GM21528 (cell line): ENCODE results near the gene SNX14.
A peak's percentile ranks its signal among the peaks of the same experiment; 100 is the strongest.
"Not testable (repeated sequence)": the region's sequence is repeated elsewhere in the genome, so short reads cannot be mapped to it uniquely, and the experiment has no call there.

Source experiments
- ATAC-seq: cut with Tn5 transposase; IDR thresholded peaks from one replicate; pipeline ENCODE4 v1.9.1; 2021; ENCODE audit warnings: mild to moderate bottlenecking, moderate library complexity; ENCODE audit not compliant: unreplicated experiment, low FRiP score

The SNX14 gene, protein sequence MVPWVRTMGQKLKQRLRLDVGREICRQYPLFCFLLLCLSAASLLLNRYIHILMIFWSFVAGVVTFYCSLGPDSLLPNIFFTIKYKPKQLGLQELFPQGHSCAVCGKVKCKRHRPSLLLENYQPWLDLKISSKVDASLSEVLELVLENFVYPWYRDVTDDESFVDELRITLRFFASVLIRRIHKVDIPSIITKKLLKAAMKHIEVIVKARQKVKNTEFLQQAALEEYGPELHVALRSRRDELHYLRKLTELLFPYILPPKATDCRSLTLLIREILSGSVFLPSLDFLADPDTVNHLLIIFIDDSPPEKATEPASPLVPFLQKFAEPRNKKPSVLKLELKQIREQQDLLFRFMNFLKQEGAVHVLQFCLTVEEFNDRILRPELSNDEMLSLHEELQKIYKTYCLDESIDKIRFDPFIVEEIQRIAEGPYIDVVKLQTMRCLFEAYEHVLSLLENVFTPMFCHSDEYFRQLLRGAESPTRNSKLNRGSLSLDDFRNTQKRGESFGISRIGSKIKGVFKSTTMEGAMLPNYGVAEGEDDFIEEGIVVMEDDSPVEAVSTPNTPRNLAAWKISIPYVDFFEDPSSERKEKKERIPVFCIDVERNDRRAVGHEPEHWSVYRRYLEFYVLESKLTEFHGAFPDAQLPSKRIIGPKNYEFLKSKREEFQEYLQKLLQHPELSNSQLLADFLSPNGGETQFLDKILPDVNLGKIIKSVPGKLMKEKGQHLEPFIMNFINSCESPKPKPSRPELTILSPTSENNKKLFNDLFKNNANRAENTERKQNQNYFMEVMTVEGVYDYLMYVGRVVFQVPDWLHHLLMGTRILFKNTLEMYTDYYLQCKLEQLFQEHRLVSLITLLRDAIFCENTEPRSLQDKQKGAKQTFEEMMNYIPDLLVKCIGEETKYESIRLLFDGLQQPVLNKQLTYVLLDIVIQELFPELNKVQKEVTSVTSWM

GRCh38 chr6:85593438-85594196 is at the start of gene SNX14:
Gene SNX14 (minus strand): TSS chr6:85593858. CDS start chr6:85593718, 140 bp downstream.
- ATAC-seq, result peak; percentile 90

DNA sequence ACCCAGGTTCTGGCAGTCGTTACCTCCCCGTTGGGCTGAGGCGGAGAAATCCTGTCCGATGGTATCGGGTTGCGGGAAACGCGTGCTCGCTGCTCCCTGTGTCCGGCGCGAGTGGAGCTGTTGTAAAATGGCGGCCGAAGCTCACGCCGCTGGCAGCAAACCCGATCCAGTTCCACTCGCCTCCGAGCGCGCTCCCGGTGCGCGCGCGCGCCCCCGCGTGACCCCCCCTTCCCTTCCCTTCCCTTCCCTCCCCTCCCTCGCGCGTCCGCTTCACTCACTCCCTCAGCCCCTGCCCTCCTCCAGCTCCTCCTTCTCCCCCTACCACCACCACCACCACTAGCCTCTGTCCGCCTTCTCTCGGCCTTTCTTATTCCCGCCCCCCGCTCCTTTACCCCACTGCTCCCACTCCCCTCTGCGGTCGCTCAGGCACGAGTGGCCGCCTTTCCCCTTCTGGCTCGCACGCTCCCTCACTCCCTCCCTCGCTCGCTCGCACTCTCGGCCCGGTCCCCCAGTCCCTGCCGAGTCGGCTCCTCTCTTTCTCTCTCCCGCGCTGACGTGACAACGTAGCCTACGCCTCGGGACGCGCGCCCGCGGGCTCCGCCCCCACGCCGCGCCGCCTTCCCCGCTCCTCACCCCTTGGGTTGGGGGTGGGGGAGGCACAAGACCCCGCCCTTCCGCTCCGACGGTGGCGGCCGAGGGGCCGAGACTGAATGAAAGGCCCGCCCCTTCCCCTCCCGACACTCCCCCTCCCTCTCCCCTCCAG is 49.3 kb upstream of the SNX14 start, which contains the start of gene SYNCRIP:
Gene SYNCRIP, minus strand, starts transcription at position 113 of the 763 bp plus-strand sequence. CDS start 1,447 bp downstream, outside the sequence.
- peak; percentile 72 for ATAC-seq

DNA sequence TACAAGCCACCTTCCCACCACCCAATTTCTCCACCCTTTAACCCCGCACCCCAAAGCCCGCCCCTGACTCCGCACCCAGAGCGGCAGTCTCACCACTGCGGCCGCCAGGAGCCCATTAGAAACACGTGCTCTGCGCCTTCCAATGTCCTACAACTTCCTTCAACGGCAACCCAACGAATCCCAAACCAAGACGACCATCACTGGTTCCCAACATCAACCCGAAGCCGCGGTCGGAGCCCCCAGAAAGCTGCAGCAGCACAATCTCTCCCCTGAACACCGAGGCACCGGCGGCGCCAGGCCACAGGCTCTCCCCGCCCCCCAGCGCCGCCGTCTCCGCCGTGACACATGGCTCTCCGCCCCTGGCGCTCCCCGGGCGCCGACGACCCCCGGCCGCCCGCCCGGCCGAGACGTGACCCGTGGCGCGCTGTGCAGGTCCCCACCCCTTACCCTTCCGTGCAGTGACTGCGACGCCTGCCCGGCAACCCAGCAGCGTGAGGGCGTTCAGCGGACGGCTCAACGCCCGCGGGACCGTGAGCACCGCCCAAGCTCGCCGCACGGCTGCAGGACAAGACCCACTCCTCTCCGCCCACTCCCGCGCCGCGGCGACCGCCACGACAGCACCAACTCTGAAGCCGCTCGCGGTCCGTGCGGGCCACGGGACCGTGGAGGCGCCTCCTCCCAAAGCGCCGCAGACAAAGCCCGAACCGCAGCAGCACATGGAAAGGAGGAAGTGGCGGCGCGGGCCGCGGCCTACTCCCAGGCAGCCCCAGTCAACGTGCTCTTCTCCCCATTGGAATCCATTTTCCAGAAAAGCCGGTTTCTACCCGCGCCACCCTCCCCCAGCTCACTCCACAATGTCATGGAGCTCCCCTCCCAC is 48.5 kb upstream of the SNX14 start:
- no peak for ATAC-seq

DNA sequence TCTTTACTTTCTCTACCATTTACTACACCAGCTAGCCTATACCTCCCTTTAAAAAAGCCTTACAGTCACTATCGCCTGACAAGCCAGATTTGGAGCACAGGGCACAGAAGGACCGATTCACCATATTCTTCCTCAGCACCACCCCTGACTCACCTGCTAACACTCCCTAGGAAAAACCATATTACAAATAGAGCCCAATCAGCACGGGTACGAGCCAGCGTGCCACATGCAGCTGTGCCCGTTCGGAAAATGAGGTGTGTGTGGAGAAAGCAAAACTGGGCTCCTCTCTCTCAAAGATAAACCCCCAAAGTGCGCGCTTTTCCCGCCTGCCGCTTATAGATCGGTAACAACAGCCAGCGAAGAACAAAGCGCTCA is 47.9 kb upstream of the SNX14 start:
- no peak for ATAC-seq

DNA sequence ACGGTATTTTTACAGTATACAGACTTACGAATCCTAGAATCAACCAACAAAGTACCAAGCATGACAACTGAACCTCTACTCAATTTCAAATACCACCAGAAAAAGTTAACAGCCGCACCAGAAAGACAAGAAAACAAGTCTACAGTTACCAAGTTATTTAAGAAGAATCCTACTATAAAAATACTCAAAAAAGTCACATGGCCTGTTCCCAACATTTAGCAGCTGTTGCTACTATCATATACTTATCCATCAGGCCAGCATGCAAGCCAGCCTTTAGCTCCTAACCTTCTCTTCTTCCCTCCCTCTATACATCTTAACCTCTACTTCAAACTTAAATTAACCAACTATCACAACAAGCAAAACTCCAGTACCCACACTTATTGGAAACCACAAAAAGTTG is 47.2 kb upstream of the SNX14 start:
- ATAC-seq, result no peak

DNA sequence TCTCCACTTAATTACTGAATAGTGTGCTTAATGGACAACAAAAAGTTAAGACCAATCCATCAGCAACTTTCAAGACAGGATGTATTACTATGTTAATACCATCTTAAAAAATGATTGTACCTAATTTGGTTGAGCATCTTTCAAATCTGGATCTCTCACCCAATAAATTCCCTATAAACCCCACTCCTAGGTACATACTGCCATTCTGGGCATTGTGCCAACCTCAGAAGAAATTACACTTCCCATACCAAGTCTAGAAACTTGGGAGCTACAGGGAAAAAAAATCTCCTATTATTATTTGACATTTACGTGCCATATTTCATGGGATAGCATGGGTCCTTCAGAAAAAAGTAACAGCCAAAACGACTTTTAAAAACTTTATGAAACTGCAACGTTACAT is 43.9 kb upstream of the SNX14 start:
- no peak for ATAC-seq

DNA sequence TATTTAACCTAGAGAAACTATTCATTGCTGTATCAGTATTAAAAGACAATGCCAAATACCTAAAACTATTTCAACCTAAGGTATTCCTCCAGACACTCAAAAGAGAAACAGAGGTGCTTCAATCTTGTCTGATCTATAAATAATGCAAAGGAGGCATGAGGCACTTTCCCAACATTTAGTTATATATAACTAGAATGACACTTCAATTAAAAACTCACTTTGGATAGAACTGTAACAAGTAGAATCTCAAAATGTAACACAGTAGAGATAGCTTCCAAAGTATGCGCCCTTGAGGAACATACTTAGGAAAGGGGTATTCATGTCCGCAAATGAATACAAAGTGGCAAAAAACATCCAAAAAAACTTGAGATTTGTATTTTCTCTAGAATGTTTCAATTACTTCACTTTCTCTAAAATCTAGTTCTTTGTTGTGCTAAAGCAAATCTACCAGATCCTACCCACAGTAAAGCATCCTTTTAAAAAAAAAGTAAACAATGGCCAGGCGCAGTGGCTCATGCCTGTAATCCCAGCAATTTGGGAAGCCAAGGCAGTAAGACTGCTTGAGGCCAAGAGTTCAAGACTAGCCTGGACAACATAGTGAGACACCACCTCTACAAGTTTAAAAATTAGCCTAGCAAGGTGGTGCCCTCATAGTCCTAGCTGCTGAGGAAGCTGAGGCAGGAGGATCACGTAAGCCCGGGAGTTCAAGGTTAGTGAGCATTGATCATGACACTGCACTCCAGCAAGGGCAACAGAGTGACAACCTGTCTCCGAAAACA is 38.7 kb upstream of the SNX14 start:
- ATAC-seq, result no peak

GRCh38 chr6:85631117-85631516 is 37.5 kb upstream of the SNX14 start:
- ATAC-seq, result not testable (repeated sequence)

GRCh38 chr6:85628353-85628752 is 34.7 kb upstream of the SNX14 start:
- ATAC-seq, result no peak

DNA sequence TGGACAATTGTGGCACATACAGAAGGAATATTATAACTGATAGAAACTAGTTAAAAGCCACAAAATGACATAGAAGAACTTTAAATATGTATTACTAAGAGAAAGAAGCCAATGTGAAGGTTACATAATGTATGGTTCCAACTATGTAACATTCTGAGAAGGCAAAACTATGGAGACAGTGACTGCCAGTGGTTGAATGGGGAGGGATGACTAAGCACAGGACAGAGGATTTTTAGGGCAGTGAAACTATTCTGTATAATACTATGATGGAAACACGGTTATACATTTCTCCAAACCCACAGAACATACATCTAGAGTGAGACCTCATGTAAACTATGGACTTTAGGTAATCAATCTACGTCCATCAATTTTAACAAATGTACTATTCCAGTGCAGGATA is 26.6 kb upstream of the SNX14 start:
- ATAC-seq, result no peak

DNA sequence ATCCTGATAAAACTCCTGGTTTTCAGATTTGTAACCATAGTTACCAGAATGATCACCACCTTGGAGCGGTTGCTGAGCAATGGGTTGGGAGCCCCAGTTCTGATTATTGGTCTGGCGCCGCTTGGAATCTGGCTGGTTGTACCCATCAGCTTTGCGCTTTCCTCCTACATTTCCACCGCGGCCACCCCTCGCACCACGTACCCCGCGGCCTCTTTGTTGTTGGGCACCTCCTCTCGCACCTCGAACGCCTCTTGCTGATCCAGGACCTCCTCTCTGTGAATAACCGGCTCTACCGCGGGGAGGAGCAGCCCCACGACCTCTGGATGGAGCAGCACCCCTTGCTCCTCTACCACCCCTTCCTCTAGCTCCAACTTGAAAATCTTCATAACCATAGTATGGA is 21.1 kb upstream of the SNX14 start:
- no peak for ATAC-seq

DNA sequence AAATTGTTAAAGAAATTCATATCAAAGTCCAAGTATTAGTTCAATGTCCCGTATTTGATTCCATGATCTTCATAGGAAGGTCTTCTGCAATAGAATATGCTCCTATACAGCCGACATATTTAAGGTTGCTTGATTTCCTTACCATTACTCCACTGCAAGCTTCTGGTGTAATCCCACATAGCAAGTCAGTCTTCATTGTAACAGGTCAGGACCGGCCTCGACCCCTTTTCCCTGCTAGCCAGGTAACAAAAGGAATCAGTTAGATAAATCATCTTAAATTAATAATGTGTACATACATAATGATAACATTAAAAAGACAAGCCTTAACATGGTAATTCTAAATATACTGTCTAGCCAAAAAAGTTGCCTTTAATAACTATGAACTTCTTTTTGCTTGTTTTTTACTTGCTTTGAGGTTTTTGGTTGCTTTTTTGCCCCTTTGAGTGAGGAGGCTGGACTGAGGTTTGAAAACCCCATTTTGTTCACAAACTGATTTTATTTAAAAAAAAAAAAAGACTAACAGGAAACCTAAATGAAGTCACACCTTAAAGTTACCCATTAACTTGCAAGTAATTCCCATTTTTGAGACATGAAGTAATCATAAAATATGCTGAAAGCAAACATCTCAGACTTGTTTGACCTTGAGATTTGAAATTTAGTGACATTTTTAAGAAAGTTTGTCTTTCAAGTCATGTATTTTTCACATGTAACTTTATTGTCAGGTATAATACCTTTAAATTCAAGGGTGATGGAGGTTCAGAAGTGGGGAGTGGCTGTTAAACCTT is 19.2 kb upstream of the SNX14 start:
- ATAC-seq, result no peak

DNA sequence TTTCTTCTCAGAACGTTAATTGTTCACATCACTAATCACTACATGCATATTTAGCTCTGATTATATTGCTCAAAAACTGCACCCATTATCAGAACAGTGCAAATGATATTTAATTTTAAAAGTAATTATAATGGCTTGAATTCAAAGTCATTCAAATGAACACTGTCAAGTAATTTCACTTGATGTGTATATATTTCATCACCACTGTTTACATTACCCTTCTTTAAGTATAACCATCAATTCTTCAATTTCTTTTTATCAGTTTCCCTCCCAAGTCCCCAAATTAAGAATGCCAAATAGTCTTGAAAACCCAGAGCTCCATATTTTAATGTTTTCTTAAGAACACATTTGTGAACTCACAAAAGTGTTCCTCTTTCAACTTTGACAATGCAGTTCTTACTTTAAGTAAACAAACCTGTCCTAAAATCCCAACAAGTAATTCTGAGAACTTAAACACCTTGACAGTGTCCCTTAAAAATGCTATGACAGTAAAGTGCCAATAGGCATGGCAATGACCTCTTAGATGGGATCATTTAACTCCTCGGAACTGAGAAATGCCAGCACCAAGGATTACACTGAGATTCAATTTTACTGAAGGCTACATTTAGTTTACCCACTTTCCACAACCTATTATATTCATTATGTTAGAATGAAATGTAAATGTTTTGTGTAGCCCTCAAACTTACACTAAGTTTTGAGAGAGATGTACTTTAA is 16.7 kb upstream of the SNX14 start:
- ATAC-seq, result no peak

DNA sequence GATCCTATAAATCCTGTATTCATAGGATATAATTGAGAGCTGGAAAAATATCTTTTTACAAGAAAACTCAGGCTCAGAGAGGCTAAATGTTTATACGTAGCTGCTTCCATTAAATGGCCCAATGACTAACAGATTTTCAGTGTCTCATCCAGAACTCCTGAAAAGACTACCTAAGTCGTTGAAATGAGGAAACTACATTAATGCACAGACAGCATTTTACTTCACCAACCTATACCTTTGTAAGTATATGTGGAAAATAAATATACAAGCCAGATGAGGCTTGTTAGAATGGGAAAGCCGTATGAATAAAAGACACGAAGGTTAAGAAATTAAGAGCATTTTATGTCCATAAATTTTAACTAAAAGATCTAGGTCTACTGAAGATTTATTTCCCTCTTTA is 8.4 kb upstream of the SNX14 start:
- no peak for ATAC-seq

DNA sequence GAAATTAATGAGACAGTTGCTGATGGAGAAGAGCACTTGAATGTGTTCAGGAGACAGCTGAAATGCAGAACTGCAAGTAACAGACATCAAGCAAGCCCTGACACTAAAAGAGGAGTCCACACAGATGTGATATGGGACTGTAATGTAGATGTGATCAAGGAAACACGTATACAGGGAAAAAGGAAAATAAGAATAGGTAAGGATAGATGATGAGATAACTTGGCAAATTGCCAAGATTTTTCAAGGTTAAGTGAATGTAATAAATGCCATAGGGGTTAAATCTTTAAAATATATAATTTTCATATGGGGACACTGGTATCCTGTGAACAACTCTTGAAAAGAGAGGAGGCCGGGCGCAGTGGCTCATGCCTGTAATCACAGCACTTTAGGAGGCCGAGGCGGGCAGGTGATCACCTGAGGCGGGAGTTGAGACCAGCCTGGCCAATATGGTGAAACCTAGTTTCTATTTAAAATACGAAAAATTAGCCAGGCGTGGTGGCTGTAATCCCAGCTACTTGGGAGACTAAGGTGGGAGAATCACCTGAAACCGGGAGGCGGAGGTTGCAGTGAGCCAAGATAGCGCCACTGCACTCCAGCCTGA is 7.2 kb upstream of the SNX14 start:
- no peak for ATAC-seq

DNA sequence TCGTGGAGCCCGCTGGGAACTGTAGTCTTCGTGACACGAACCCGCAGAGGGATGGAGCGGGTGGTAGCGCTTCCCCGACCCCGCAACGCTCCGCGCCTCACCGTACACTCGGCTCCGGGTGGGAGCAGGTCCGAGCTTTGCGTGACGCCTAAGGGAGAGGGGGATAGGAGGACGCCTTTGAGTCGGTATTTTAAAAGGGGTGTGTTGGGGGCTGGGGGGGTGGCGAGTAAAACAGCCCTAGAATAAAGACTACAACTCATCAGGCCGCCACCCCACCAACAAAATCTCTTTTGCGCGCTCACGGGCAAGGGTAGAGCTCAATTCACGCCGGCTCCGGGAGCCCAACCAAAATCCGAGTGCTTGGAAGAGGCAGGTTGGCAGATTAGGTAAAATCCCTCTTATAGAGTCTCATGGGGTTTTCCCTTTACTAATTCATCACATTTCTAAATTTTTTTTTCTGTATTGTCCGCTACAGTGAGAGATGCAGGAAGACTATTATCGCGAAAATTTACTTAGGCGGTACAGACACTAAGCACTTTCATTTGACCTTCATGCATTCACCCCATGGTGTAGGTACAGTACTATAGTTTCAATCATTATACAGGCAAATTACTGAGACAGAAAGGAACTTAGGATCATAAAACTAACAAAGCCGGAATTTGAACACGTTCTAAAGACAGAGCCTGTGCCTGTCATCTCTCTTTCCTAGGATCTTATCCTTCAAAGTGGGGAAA is 706 bp upstream of the SNX14 start:
- peak; percentile 18 for ATAC-seq
